Neural progenitor cell (in vitro differentiated cells): ENCODE data around the gene FAM118B. TPM values are rescaled to one million over a fixed set of nuclear protein-coding genes. Genes with fewer than 3 reads are reported as not detected.
A peak's percentile ranks its signal among the peaks of the same experiment; 100 is the strongest.

Source experiments
- DNase-seq: peaks from one replicate; pipeline ENCODE4 v3.0.0-alpha.2; 2016; ENCODE audit warnings: low spot score
- H2AFZ ChIP-seq: fragments of 200-600 bp; sonication (generic); replicated peaks from 2 replicates; pipeline ENCODE4 v1.6.1; 2016; ENCODE audit warnings: antibody characterized with exemption
- H3F3A ChIP-seq: fragments of 200-600 bp; sonication (generic); 2 replicates; pipeline ENCODE4 v1.6.1; 2016; ENCODE audit warnings: antibody characterized with exemption, low read depth
- H3K27ac ChIP-seq: fragments of 200-600 bp; sonication (generic); 2 replicates; pipeline ENCODE4 v1.5.1; 2016; ENCODE audit warnings: mild to moderate bottlenecking
- H3K27me3 ChIP-seq: fragments of 200-600 bp; sonication (generic); 2 replicates; pipeline ENCODE4 v1.6.1; 2016; ENCODE audit warnings: mild to moderate bottlenecking, moderate library complexity
- H3K36me3 ChIP-seq: fragments of 200-600 bp; sonication (generic); 2 replicates; pipeline ENCODE4 v1.5.1; 2016
- H3K4me1 ChIP-seq: fragments of 200-600 bp; sonication (generic); 2 replicates; pipeline ENCODE4 v1.6.1; 2016; ENCODE audit warnings: mixed run types
- H3K4me2 ChIP-seq: fragments of 200-600 bp; sonication (generic); 2 replicates; pipeline ENCODE4 v1.6.1; 2016
- H3K4me3 ChIP-seq: fragments of 200-600 bp; sonication (generic); 2 replicates; pipeline ENCODE4 v1.5.1; 2016
- H3K79me2 ChIP-seq: fragments of 200-600 bp; sonication (generic); 2 replicates; pipeline ENCODE4 v1.6.1; 2016; ENCODE audit warnings: low read depth
- H3K9ac ChIP-seq: fragments of 200-600 bp; sonication (generic); 2 replicates; pipeline ENCODE4 v1.6.1; 2016
- H3K9me3 ChIP-seq: fragments of 200-600 bp; sonication (generic); 2 replicates; pipeline ENCODE4 v1.5.1; 2016; ENCODE audit warnings: low read depth
- H4K20me1 ChIP-seq: fragments of 200-600 bp; sonication (generic); 2 replicates; pipeline ENCODE4 v1.6.1; 2016; ENCODE audit warnings: low read depth
- H3K27ac Mint-ChIP-seq: 3 replicates; pipeline ENCODE4 v1.8.0; 2021; ENCODE audit warnings: mixed read lengths
- H3K27me3 Mint-ChIP-seq: 2 replicates; pipeline ENCODE4 v1.8.0; 2022; ENCODE audit warnings: low read depth, mild to moderate bottlenecking, inconsistent platforms, moderate library complexity, mixed read lengths; ENCODE audit not compliant: insufficient read depth
- H3K36me3 Mint-ChIP-seq: 3 replicates; pipeline ENCODE4 v1.8.0; 2021; ENCODE audit warnings: mixed read lengths
- H3K4me1 Mint-ChIP-seq: 3 replicates; pipeline ENCODE4 v1.8.0; 2021; ENCODE audit warnings: mixed read lengths
- H3K4me3 Mint-ChIP-seq: 3 replicates; pipeline ENCODE4 v1.8.0; 2021; ENCODE audit warnings: mild to moderate bottlenecking, moderate library complexity, mixed read lengths
- H3K9me3 Mint-ChIP-seq: 3 replicates; pipeline ENCODE4 v1.8.0; 2020; ENCODE audit warnings: mixed read lengths
- EZH2 ChIP-seq: fragments of 200-600 bp; sonication (generic); IDR thresholded peaks from 2 replicates; pipeline ENCODE4 v1.6.1; 2017; ENCODE audit warnings: antibody characterized with exemption, mild to moderate bottlenecking, moderate library complexity
- EZH2phosphoT487 ChIP-seq: fragments of 200-600 bp; sonication (generic); IDR thresholded peaks from 2 replicates; pipeline ENCODE4 v1.6.1; 2017; ENCODE audit warnings: antibody characterized with exemption
- total RNA-seq: library from RNA; depleted of rRNA; stranded (reverse); fragments of >200 nt; gene quantifications from 2 replicates; pipeline ENCODE4 v1.2.3, GENCODE V29; 2015; ENCODE audit warnings: low replicate concordance
- TF ChIP-seq, protein P1 (sequence below): fragments of 200-600 bp; sonication (generic); IDR thresholded peaks from 2 replicates; pipeline ENCODE4 v1.5.1; 2017; ENCODE audit warnings: antibody characterized with exemption, mild to moderate bottlenecking

The FAM118B gene
- total RNA-seq, 1 donor from 2014 or later = 43.2 TPM

DNA sequence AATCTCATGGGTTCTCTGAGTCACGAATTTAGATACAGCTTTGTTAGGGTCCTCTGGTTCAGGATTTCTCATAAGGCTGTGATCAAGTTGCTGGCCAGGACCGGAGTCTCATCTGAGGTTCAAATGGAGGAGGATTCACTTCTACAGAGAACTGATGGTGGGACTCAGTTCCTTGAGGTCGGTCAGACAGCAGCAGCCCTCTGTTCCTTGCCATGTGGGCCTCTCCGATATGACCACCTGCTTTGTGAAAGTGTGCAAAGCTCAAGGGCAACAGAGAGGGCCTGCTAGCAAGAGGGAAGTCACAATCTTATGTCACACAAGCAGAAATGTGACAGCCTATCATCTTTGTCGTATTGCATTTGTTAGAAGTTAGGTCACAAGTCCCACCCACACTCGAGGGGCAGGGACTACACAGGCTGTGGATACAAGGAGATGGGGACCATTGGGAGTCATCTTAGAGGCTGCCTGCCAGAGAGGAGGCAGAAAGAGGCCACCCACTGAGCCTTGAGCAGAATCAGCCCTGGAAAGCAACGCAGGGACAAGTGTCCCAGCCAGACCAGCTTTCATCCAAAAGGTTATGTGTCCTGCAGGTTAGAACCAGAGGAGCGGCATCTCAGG is 34.6 kb upstream of the FAM118B start:
- H3K9me3 ChIP-seq = no peaks in the 10 kb centered on the region
- Mint-ChIP-seq H3K4me1 (peaks cover 13% of the 10 kb centered on the region), H3K27me3 (peaks cover 5% of the 10 kb centered on the region), H3K9me3 (peaks cover 9% of the 10 kb centered on the region), H3K27ac (peak overlapping the region; percentile 38), H3K36me3 (peaks cover 6% of the 10 kb centered on the region), H3K4me3 (no peak overlapping the region)
- H3K4me3 ChIP-seq = no peak overlapping the region
- no peaks in the 10 kb centered on the region for H3K4me1 ChIP-seq
- H3K9ac ChIP-seq = no peak overlapping the region
- H3K27me3 ChIP-seq = no peaks in the 10 kb centered on the region
- no peak for DNase-seq
- H3F3A ChIP-seq = no peaks in the 10 kb centered on the region
- H2AFZ ChIP-seq = no peak overlapping the region
- H3K4me2 ChIP-seq = no peak overlapping the region
- H4K20me1 ChIP-seq = no peaks in the 10 kb centered on the region
- TF ChIP-seq EZH2phosphoT487 (no peak), EZH2 (no peak)
- TF ChIP-seq, protein P1, sequence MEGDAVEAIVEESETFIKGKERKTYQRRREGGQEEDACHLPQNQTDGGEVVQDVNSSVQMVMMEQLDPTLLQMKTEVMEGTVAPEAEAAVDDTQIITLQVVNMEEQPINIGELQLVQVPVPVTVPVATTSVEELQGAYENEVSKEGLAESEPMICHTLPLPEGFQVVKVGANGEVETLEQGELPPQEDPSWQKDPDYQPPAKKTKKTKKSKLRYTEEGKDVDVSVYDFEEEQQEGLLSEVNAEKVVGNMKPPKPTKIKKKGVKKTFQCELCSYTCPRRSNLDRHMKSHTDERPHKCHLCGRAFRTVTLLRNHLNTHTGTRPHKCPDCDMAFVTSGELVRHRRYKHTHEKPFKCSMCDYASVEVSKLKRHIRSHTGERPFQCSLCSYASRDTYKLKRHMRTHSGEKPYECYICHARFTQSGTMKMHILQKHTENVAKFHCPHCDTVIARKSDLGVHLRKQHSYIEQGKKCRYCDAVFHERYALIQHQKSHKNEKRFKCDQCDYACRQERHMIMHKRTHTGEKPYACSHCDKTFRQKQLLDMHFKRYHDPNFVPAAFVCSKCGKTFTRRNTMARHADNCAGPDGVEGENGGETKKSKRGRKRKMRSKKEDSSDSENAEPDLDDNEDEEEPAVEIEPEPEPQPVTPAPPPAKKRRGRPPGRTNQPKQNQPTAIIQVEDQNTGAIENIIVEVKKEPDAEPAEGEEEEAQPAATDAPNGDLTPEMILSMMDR = no peak
- no peak overlapping the region for H3K27ac ChIP-seq
- H3K36me3 ChIP-seq = no peaks in the 10 kb centered on the region
- H3K79me2 ChIP-seq = no peaks in the 10 kb centered on the region

DNA sequence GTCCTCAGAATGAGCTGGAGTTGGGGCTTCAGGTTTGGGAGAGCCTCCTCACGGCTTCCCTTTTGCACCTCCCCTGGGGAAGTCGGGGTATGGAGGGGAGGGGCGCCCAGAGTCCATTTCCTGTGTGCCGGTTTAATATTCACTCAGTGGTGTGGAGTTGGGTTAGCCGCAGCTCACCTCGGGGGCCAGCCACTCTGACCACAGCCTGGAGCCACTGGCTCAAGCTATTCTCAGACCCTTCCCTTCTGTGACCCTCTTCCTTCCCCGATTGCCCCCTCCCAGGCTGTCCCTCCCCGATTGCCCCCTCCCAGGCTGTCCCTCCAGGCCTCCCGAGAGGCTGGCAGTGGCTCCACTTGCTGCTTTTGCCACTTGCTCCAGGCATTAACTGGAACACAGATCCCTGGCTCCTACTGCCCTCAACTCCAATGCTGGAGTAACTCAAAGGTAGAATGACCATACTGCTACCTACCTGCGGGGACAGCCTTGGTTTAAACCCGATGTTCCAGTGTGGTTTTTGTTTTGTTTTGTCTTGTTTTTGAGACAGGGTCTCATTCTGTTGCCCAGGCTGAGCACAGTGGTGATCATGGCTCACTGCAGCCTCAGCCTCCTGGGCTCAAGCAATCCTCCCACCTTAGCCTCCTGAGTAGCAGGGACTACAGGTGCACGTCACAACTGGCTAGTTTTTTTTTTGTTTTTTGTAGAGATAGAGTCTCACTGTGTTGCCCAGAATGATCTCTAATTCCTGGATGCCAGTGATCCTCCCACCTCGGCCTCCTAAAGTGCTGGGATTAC is 29.4 kb upstream of the FAM118B start:
- Histone ChIP-seq H4K20me1 (no peaks in the 10 kb centered on the region), H3K36me3 (no peaks in the 10 kb centered on the region), H3K79me2 (no peaks in the 10 kb centered on the region), H3F3A (no peaks in the 10 kb centered on the region), H3K27me3 (no peaks in the 10 kb centered on the region), H3K4me3 (no peak overlapping the region), H3K9ac (no peak overlapping the region), H3K4me1 (no peaks in the 10 kb centered on the region), H2AFZ (no peak overlapping the region), H3K27ac (no peak overlapping the region), H3K9me3 (no peaks in the 10 kb centered on the region), H3K4me2 (no peak overlapping the region)
- TF ChIP-seq, protein P1 = no peak
- TF ChIP-seq EZH2phosphoT487 = no peak
- TF ChIP-seq EZH2 = no peak
- Mint-ChIP-seq H3K4me1 (peaks cover 36% of the 10 kb centered on the region), H3K27ac (no peak overlapping the region), H3K27me3 (peaks cover 10% of the 10 kb centered on the region), H3K36me3 (peaks cover 7% of the 10 kb centered on the region), H3K9me3 (peaks cover 9% of the 10 kb centered on the region), H3K4me3 (no peak overlapping the region)
- no peak for DNase-seq

DNA sequence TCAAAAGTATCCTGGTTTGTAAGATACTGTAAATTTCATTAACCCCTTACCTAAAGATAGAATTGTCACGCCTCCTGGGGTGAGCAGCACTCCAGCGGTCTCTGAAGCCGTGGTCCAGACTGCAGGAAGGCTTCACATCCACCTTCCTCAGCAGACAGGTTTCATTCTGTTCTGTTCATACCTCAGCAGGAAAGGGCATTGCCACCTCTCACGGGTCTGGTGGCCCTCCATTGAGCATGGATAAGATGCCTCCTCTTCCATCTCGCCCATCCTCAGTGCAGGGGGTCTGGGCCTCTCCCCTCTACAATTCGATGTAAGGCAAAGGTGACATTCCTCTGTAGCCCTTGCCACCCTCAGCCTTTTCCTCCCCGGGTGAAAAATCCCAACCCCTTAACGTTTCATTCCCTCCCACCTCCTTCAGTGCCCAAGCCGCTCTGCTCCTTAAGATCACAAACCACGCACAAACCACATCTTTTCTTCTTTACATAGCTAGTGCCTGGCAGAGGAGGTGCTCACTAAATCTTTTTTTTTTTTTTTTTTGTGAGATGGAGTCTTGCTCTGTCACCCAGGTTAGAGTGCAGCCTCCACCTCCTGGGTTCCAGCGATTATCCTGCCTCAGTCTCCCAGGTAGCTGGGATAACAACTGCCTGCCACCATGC is 28.7 kb upstream of the FAM118B start:
- H3K36me3 ChIP-seq = no peaks in the 10 kb centered on the region
- peaks cover 9% of the 10 kb centered on the region for H3K9me3 Mint-ChIP-seq
- H3K4me2 ChIP-seq = no peak overlapping the region
- H3K27me3 ChIP-seq = no peaks in the 10 kb centered on the region
- H3K9ac ChIP-seq = no peak overlapping the region
- TF ChIP-seq EZH2 (no peak), EZH2phosphoT487 (no peak)
- TF ChIP-seq, protein P1 = no peak
- no peak for DNase-seq
- H3K4me1 Mint-ChIP-seq = peaks cover 38% of the 10 kb centered on the region
- H3K27me3 Mint-ChIP-seq = peaks cover 11% of the 10 kb centered on the region
- no peaks in the 10 kb centered on the region for H3K9me3 ChIP-seq
- H3K4me3 ChIP-seq = no peak overlapping the region
- no peak overlapping the region for H3K4me3 Mint-ChIP-seq
- no peaks in the 10 kb centered on the region for H3K4me1 ChIP-seq
- H3K79me2 ChIP-seq = no peaks in the 10 kb centered on the region
- H2AFZ ChIP-seq = no peak overlapping the region
- H3K27ac ChIP-seq = no peak overlapping the region
- H3K36me3 Mint-ChIP-seq = peaks cover 9% of the 10 kb centered on the region
- peaks cover 3% of the 10 kb centered on the region for H4K20me1 ChIP-seq
- H3F3A ChIP-seq = no peaks in the 10 kb centered on the region
- no peak overlapping the region for H3K27ac Mint-ChIP-seq
